Astrocyte (in vitro differentiated cells and primary cell): ENCODE measurements around the gene CABP1. TPM values are rescaled to one million over a fixed set of nuclear protein-coding genes. Genes with fewer than 3 reads are reported as not detected.

Experiments used
- DNase-seq: peaks from one replicate; pipeline ENCODE4 v3.0.0-alpha.2; 2010; ENCODE audit warnings: low read depth
- FAIRE-seq: peaks from 2 replicates; lab custom pipeline; 2011; peaks lifted over from hg19 to GRCh38; lab: Jason Lieb, UNC
- H2AFZ ChIP-seq: 2 replicates; pipeline ENCODE4 v1.6.0; 2012; ENCODE audit warnings: low read depth, low read length, inconsistent platforms
- H3K27ac ChIP-seq: 2 replicates; pipeline ENCODE4 v1.5.1; 2011; ENCODE audit warnings: low read depth, low read length, inconsistent platforms
- H3K27me3 ChIP-seq: 2 replicates; pipeline ENCODE4 v1.6.0; 2011; ENCODE audit warnings: low read length, inconsistent platforms; ENCODE audit not compliant: insufficient read depth
- H3K36me3 ChIP-seq: 2 replicates; pipeline ENCODE4 v1.5.1; 2011; ENCODE audit warnings: low read length, inconsistent platforms; ENCODE audit not compliant: insufficient read depth
- H3K4me1 ChIP-seq: 2 replicates; pipeline ENCODE4 v1.5.1; 2011; ENCODE audit warnings: low read length, inconsistent platforms; ENCODE audit not compliant: insufficient read depth
- H3K4me2 ChIP-seq: 2 replicates; pipeline ENCODE4 v1.6.0; 2012; ENCODE audit warnings: low read length, inconsistent platforms
- H3K4me3 ChIP-seq: 2 replicates; pipeline ENCODE4 v1.5.1; 2011; ENCODE audit warnings: low read depth, mild to moderate bottlenecking, low read length, inconsistent platforms; ENCODE audit not compliant: insufficient read depth
- H3K79me2 ChIP-seq: 2 replicates; pipeline ENCODE4 v1.6.0; 2012; ENCODE audit warnings: mild to moderate bottlenecking, low read length, inconsistent platforms; ENCODE audit not compliant: insufficient read depth
- H3K9ac ChIP-seq: 2 replicates; pipeline ENCODE4 v1.6.0; 2012; ENCODE audit warnings: mild to moderate bottlenecking, low read length, inconsistent platforms
- H3K9me3 ChIP-seq: 2 replicates; pipeline ENCODE4 v1.5.1; 2012; ENCODE audit warnings: low read depth, mild to moderate bottlenecking, low read length, inconsistent platforms; ENCODE audit not compliant: insufficient read depth
- H4K20me1 ChIP-seq: 2 replicates; pipeline ENCODE4 v1.6.0; 2012; ENCODE audit warnings: low read length, inconsistent platforms; ENCODE audit not compliant: insufficient read depth
- H3K27ac Mint-ChIP-seq: one replicate; pipeline ENCODE4 v1.8.0; 2021; ENCODE audit warnings: mild to moderate bottlenecking, mixed read lengths; ENCODE audit not compliant: unreplicated experiment
- H3K27me3 Mint-ChIP-seq: one replicate; pipeline ENCODE4 v1.8.0; 2021; ENCODE audit warnings: low read depth, mixed read lengths; ENCODE audit not compliant: unreplicated experiment
- H3K36me3 Mint-ChIP-seq: one replicate; pipeline ENCODE4 v1.8.0; 2021; ENCODE audit warnings: low read depth, mixed read lengths; ENCODE audit not compliant: unreplicated experiment
- H3K4me1 Mint-ChIP-seq: one replicate; pipeline ENCODE4 v1.8.0; 2021; ENCODE audit warnings: low read depth, mixed read lengths; ENCODE audit not compliant: unreplicated experiment
- H3K4me3 Mint-ChIP-seq: one replicate; pipeline ENCODE4 v1.8.0; 2021; ENCODE audit warnings: mild to moderate bottlenecking, moderate library complexity, mixed read lengths; ENCODE audit not compliant: unreplicated experiment
- H3K9me3 Mint-ChIP-seq: one replicate; pipeline ENCODE4 v1.8.0; 2021; ENCODE audit warnings: mild to moderate bottlenecking, mixed read lengths; ENCODE audit not compliant: unreplicated experiment
- CTCF ChIP-seq: IDR thresholded peaks from 2 replicates; pipeline ENCODE4 v1.5.1; 2011; ENCODE audit warnings: low read depth, mild to moderate bottlenecking, inconsistent platforms, low read length, moderate library complexity; ENCODE audit not compliant: insufficient read depth
- EZH2 ChIP-seq: IDR thresholded peaks from 2 replicates; pipeline ENCODE4 v1.6.1; 2012; ENCODE audit warnings: mild to moderate bottlenecking, low read length, inconsistent platforms; ENCODE audit not compliant: insufficient read depth
- total RNA-seq: library from RNA; stranded (reverse); gene quantifications from 2 replicates; pipeline ENCODE4 v1.2.1, GENCODE V29; 2021

CABP1 gene
- total RNA-seq, 1 donor from 2014 or later = 0.30 TPM

GRCh38 chr12:120649442-120650232 lies 9.2 kb downstream of the CABP1 start:
- Mint-ChIP-seq H3K36me3 (no peaks in the 10 kb centered on the region), H3K27me3 (peaks cover 32% of the 10 kb centered on the region), H3K4me3 (peak overlapping the region; percentile 70), H3K9me3 (no peaks in the 10 kb centered on the region), H3K27ac (peak overlapping the region; percentile 26), H3K4me1 (no peaks in the 10 kb centered on the region)
- Histone ChIP-seq H3K27me3 (peaks cover 51% of the 10 kb centered on the region), H3K9ac (peak overlapping the region; percentile 62), H4K20me1 (no peaks in the 10 kb centered on the region), H2AFZ (peak overlapping the region; percentile 69), H3K36me3 (no peaks in the 10 kb centered on the region), H3K79me2 (no peaks in the 10 kb centered on the region), H3K27ac (no peak overlapping the region), H3K4me3 (peak overlapping the region; percentile 58), H3K9me3 (no peaks in the 10 kb centered on the region), H3K4me2 (peak overlapping the region; percentile 92), H3K4me1 (peaks cover 14% of the 10 kb centered on the region)
- DNase-seq = no peak
- no peak for FAIRE-seq
- TF ChIP-seq EZH2 (no peak), CTCF (no peak)

- no peak for TF ChIP-seq EZH2
- TF ChIP-seq CTCF = no peak
- Mint-ChIP-seq H3K9me3 (no peaks in the 10 kb centered on the region), H3K4me1 (no peaks in the 10 kb centered on the region), H3K4me3 (no peak overlapping the region), H3K27ac (peak overlapping the region; percentile 44), H3K36me3 (no peaks in the 10 kb centered on the region), H3K27me3 (peaks cover 31% of the 10 kb centered on the region)
- Histone ChIP-seq H3K4me3 (no peak overlapping the region), H3K79me2 (no peaks in the 10 kb centered on the region), H4K20me1 (no peaks in the 10 kb centered on the region), H3K27ac (no peak overlapping the region), H2AFZ (no peak overlapping the region), H3K9me3 (no peaks in the 10 kb centered on the region), H3K27me3 (peaks cover 47% of the 10 kb centered on the region), H3K36me3 (no peaks in the 10 kb centered on the region), H3K4me2 (peak overlapping the region; percentile 92), H3K4me1 (peaks cover 14% of the 10 kb centered on the region), H3K9ac (no peak overlapping the region)
- FAIRE-seq (no peak), DNase-seq (no peak)
These were observed 9.8 kb downstream of the CABP1 start for GRCh38 chr12:120650233-120650690.

GRCh38 chr12:120651821-120652220 lies 11.4 kb downstream of the CABP1 start:
- Mint-ChIP-seq H3K4me1 (no peaks in the 10 kb centered on the region), H3K27ac (no peak overlapping the region), H3K27me3 (peaks cover 22% of the 10 kb centered on the region), H3K36me3 (no peaks in the 10 kb centered on the region), H3K4me3 (no peak overlapping the region), H3K9me3 (no peaks in the 10 kb centered on the region)
- Histone ChIP-seq H3K27me3 (peaks cover 42% of the 10 kb centered on the region), H3K36me3 (no peaks in the 10 kb centered on the region), H4K20me1 (no peaks in the 10 kb centered on the region), H3K4me2 (no peak overlapping the region), H2AFZ (no peak overlapping the region), H3K4me3 (no peak overlapping the region), H3K9me3 (no peaks in the 10 kb centered on the region), H3K79me2 (no peaks in the 10 kb centered on the region), H3K9ac (no peak overlapping the region), H3K27ac (no peak overlapping the region), H3K4me1 (peaks cover 14% of the 10 kb centered on the region)
- no peak for TF ChIP-seq EZH2
- no peak for TF ChIP-seq CTCF
- FAIRE-seq = no peak
- no peak for DNase-seq
